HFF-Myc (cell line): ENCODE results near the gene TEX13B.

Experiments
- DNase-seq: peaks from one replicate; pipeline ENCODE4 v3.0.0-alpha.2; 2011; ENCODE audit warnings: low read depth; ENCODE audit errors: extremely low read depth
- H3K4me3 ChIP-seq: replicated peaks from 2 replicates; pipeline ENCODE4 v1.5.1; 2011; ENCODE audit warnings: low read depth, mild to moderate bottlenecking, control low read depth, low read length
- CTCF ChIP-seq: IDR thresholded peaks from 2 replicates; pipeline ENCODE4 v1.5.1; 2012; ENCODE audit warnings: mild to moderate bottlenecking, low read depth, low read length, control low read depth; ENCODE audit errors: missing control alignments

Gene TEX13B

GRCh38 chrX:107940095-107940494, 42.1 kb downstream of the TEX13B start:
- no peak for DNase-seq
- TF ChIP-seq CTCF: no peak
- no peak overlapping the region for H3K4me3 ChIP-seq

GRCh38 chrX:107936434-107936730, 45.8 kb downstream of the TEX13B start:
- TF ChIP-seq CTCF: no peak
- peak overlapping the region; percentile 32; the same call in 1 of the 2 replicates for H3K4me3 ChIP-seq
- no peak for DNase-seq

GRCh38 chrX:107935664-107936433, 46.3 kb downstream of the TEX13B start:
- DNase-seq: no peak
- H3K4me3 ChIP-seq: peak overlapping the region; percentile 32
- no peak for TF ChIP-seq CTCF

- no peak for DNase-seq
- no peak for TF ChIP-seq CTCF
- H3K4me3 ChIP-seq: no peak overlapping the region
These were observed 47.0 kb downstream of the TEX13B start for GRCh38 chrX:107935200-107935599.

GRCh38 chrX:107934262-107934661, 47.9 kb downstream of the TEX13B start:
- H3K4me3 ChIP-seq: no peak overlapping the region
- no peak for TF ChIP-seq CTCF
- DNase-seq: no peak
